K562 (cell line): ENCODE data around the gene SC5D. TPM values are rescaled to one million over a fixed set of nuclear protein-coding genes. Genes with fewer than 3 reads are reported as not detected.
A peak's percentile ranks its signal among the peaks of the same experiment; 100 is the strongest.

Experiments used
- ATAC-seq: fragments of 200-7000 bp; cut with Tn5 transposase; 3 replicates; pipeline ENCODE4 v1.9.1; 2020; ENCODE audit warnings: moderate library complexity
- BruUV-seq: library from RNA; stranded (reverse); fragments of 400-500 nt; replicated peaks from 2 replicates; lab custom pipeline; 2021; lab: Mats Ljungman, UMichigan
- CTCF ChIA-PET: fragments of 300-600 bp; formaldehyde crosslinking; extraction: SDS; loops from one replicate; lab custom pipeline; 2021; ENCODE audit warnings: low intra/inter-chr PET ratio; lab: Yijun Ruan, JAX
- POLR2A ChIA-PET: fragments of 300-600, 350-650 bp; sonication (Branson Sonifier 250); formaldehyde crosslinking; extraction: SDS; loops from one replicate; lab custom pipeline; 2021; ENCODE audit warnings: antibody characterized with exemption, inconsistent platforms; lab: Yijun Ruan, JAX
- DNase-seq, 4 experiments: peaks; one replicate each; pipeline versions ENCODE4 v3.0.0 to v3.0.0-alpha.2; 2011 to 2018; ENCODE audit warnings: low spot score in 3 of 4, mixed read lengths in 3 of 4; ENCODE audit errors: extremely low read depth in 1 of 4
- FAIRE-seq: peaks from 2 replicates; lab custom pipeline; 2011; peaks lifted over from hg19 to GRCh38; lab: Jason Lieb, UNC
- H2AFZ ChIP-seq: 2 replicates; pipeline ENCODE4 v1.6.0; 2011; ENCODE audit warnings: low read depth, low read length, control low read depth, inconsistent platforms
- H3K27ac ChIP-seq: fragments of 200-600 bp; 3 replicates; pipeline ENCODE4 v1.8.0; 2011; ENCODE audit warnings: low read depth, mild to moderate bottlenecking, control low read depth, inconsistent platforms, low read length, moderate library complexity, mixed read lengths; ENCODE audit errors: extremely low read depth
- H3K27me3 ChIP-seq, 2 experiments: fragments of 300-600 bp in 1 of 2; 2 replicates in 1 of 2; 3 replicates in 1 of 2; pipeline versions ENCODE4 v1.6.0 to v1.8.0; 2011; ENCODE audit warnings: inconsistent platforms in 2 of 2, low read length in 2 of 2, mild to moderate bottlenecking in 1 of 2, mixed read lengths in 1 of 2, moderate library complexity in 1 of 2; ENCODE audit not compliant: control insufficient read depth in 2 of 2, insufficient read depth in 2 of 2
- H3K36me3 ChIP-seq: fragments of 300-600 bp; 3 replicates; pipeline ENCODE4 v1.8.0; 2011; ENCODE audit warnings: mild to moderate bottlenecking, low read length, inconsistent platforms; ENCODE audit not compliant: control insufficient read depth, insufficient read depth
- H3K4me1 ChIP-seq, 2 experiments: fragments of 200-600 bp in 1 of 2; replicated peaks in 1 of 2; 2 replicates in 1 of 2; 3 replicates in 1 of 2; pipeline versions ENCODE4 v1.5.1 to v1.8.0; 2011; ENCODE audit warnings: inconsistent platforms in 2 of 2, low read length in 2 of 2, mild to moderate bottlenecking in 1 of 2, mixed read lengths in 1 of 2, moderate library complexity in 1 of 2; ENCODE audit not compliant: control insufficient read depth in 2 of 2, insufficient read depth in 2 of 2
- H3K4me2 ChIP-seq: 2 replicates; pipeline ENCODE4 v1.6.1; 2011; ENCODE audit warnings: low read length, control low read depth, inconsistent platforms, mixed read lengths; ENCODE audit not compliant: insufficient read depth
- H3K4me3 ChIP-seq: fragments of 200-600 bp; sonication (generic), shearing (Covaris generic); 2 replicates; pipeline ENCODE4 v1.5.1; 2016; ENCODE audit warnings: control low read depth, inconsistent platforms
- H3K79me2 ChIP-seq: fragments of 200-600 bp; 3 replicates; pipeline ENCODE4 v1.8.0; 2011; ENCODE audit warnings: low read length, inconsistent platforms; ENCODE audit not compliant: control insufficient read depth, insufficient read depth
- H3K9ac ChIP-seq, 2 experiments: 2 replicates each; pipeline versions ENCODE4 v1.6.0 to v1.6.1; 2011; ENCODE audit warnings: low read depth in 2 of 2, low read length in 2 of 2, control low read depth in 1 of 2, inconsistent platforms in 1 of 2, mild to moderate bottlenecking in 1 of 2, mixed read lengths in 1 of 2; ENCODE audit not compliant: insufficient read depth in 1 of 2
- H3K9me1 ChIP-seq: one replicate; pipeline ENCODE4 v1.6.0; 2011; ENCODE audit warnings: inconsistent platforms, mild to moderate bottlenecking, low read length, moderate library complexity; ENCODE audit not compliant: control insufficient read depth, insufficient read depth
- H3K9me3 ChIP-seq: replicated peaks from 2 replicates; pipeline ENCODE4 v1.5.1; 2011; ENCODE audit warnings: low read depth, low read length, inconsistent platforms; ENCODE audit not compliant: control insufficient read depth, insufficient read depth
- H4K20me1 ChIP-seq: replicated peaks from 2 replicates; pipeline ENCODE4 v1.6.1; 2011; ENCODE audit warnings: low read length, inconsistent platforms, mixed read lengths; ENCODE audit not compliant: control insufficient read depth, insufficient read depth
- BHLHE40 ChIP-seq: IDR thresholded peaks from 2 replicates; pipeline ENCODE4 v1.6.1; 2011; ENCODE audit warnings: low read length, improper control_type of control experiment
- DIDO1 ChIP-seq: fragments of 450-650 bp; IDR thresholded peaks from 2 replicates; pipeline ENCODE4 v1.6.1; 2016; ENCODE audit warnings: low read depth, missing biosample characterization, missing genetic modification characterization
- KDM5B ChIP-seq: fragments of 200-600 bp; sonication (generic); IDR thresholded peaks from 2 replicates; pipeline ENCODE4 v1.6.1; 2012; ENCODE audit warnings: low read depth, mild to moderate bottlenecking, moderate library complexity, low read length, control low read depth, inconsistent platforms; ENCODE audit not compliant: insufficient replicate concordance
- NR2C2 ChIP-seq, 2 experiments: fragments of 200-800 bp in 1 of 2; sonication (Bioruptor generic) in 1 of 2; sonication (generic) in 1 of 2; formaldehyde crosslinking in 1 of 2; IDR thresholded peaks; 2 replicates each; pipeline versions ENCODE4 v1.6.1 to v1.8.0; 2016 to 2022; ENCODE audit warnings: mild to moderate bottlenecking in 1 of 2, missing compliant biosample characterization in 1 of 2, missing genetic modification characterization in 1 of 2, missing genetic modification reagents in 1 of 2
- POLR2B ChIP-seq: fragments of 450-650 bp; IDR thresholded peaks from 2 replicates; pipeline ENCODE4 v1.6.1; 2018; ENCODE audit warnings: low read depth; ENCODE audit not compliant: partially characterized antibody
- SIN3B ChIP-seq: fragments of 450-650 bp; IDR thresholded peaks from 2 replicates; pipeline ENCODE4 v1.6.1; 2017; ENCODE audit warnings: low read depth, mild to moderate bottlenecking, moderate library complexity
- TAF15 ChIP-seq: fragments of 200-400 bp; formaldehyde crosslinking; IDR thresholded peaks from 2 replicates; pipeline ENCODE4 v1.6.1; 2017; ENCODE audit warnings: mild to moderate bottlenecking, low read depth, low read length, moderate library complexity
- TAL1 ChIP-seq: fragments of 450-650 bp; IDR thresholded peaks from 2 replicates; pipeline ENCODE4 v1.6.1; 2016; ENCODE audit warnings: mild to moderate bottlenecking
- ZC3H11A ChIP-seq: IDR thresholded peaks from 2 replicates; pipeline ENCODE4 v1.6.1; 2012; ENCODE audit warnings: low read depth, low read length, improper control_type of control experiment
- ZNF583 ChIP-seq: fragments of 250-450 bp; sonication (Bioruptor Pico); IDR thresholded peaks from 2 replicates; pipeline ENCODE4 v1.4.0; 2020
- in situ Hi-C: fragments of 300-500 bp; cut with MboI; formaldehyde crosslinking; loops from 4 replicates; pipeline ENCODE4 v1.15.0; 2018; ENCODE audit warnings: inconsistent platforms, mixed read lengths
- intact Hi-C: fragments of 100-400 bp; cut with micrococcal nuclease; formaldehyde crosslinking; loops from 2 replicates; pipeline ENCODE4 v1.14.2; 2022
- polyA plus RNA-seq, 8 experiments: library from polyadenylated mRNA; depleted of rRNA in 4 of 8; stranded (reverse) in 5 of 8; unstranded in 3 of 8; fragments of >200 nt; fragmentation: Nextera tagmentation in 2 of 8; fragmentation: Illumina TruSeq in 1 of 8; extraction: Ambion mirVana in 2 of 8; extraction: Trizol in 1 of 8; gene quantifications; 2 replicates each; pipeline versions ENCODE4 v1.2.1 to v1.2.3, GENCODE V29; 2011 to 2014; ENCODE audit warnings: inconsistent platforms in 1 of 8, missing spikeins in 1 of 8
- total RNA-seq, 7 experiments: library from RNA; depleted of rRNA in 6 of 7; stranded (reverse); fragments of >200 nt in 6 of 7; fragmentation: Illumina TruSeq in 2 of 7; extraction: Trizol in 2 of 7; gene quantifications; 2 replicates each; pipeline versions ENCODE4 v1.2.1 to v1.2.3, GENCODE V29; 2011 to 2021; ENCODE audit warnings: low replicate concordance in 1 of 7
- TF ChIP-seq, protein P1 (sequence below): sonication (generic); formaldehyde crosslinking; IDR thresholded peaks from 2 replicates; pipeline ENCODE4 v1.8.0; 2022; ENCODE audit warnings: mild to moderate bottlenecking, missing genetic modification reagents, borderline replicate concordance
- TF ChIP-seq, protein P2 (sequence below): fragments of 450-650 bp; IDR thresholded peaks from 2 replicates; pipeline ENCODE4 v1.6.1; 2016
- TF ChIP-seq, protein P3 (sequence below): fragments of 250-450 bp; sonication (Bioruptor Pico); IDR thresholded peaks from 2 replicates; pipeline ENCODE4 v1.8.0; 2021; ENCODE audit warnings: moderate library complexity, mild to moderate bottlenecking, inconsistent platforms
- TF ChIP-seq, protein P4 (sequence below): fragments of 450-650 bp; IDR thresholded peaks from 2 replicates; pipeline ENCODE4 v1.6.1; 2018; ENCODE audit not compliant: partially characterized antibody

Gene SC5D
- total and polyA plus RNA-seq, 9 of the 15 experiments (the other 6 are each of a cell fraction or from before 2014, with no cell fraction given) = 7.6 to 84.0 (median 17.4) TPM

DNA sequence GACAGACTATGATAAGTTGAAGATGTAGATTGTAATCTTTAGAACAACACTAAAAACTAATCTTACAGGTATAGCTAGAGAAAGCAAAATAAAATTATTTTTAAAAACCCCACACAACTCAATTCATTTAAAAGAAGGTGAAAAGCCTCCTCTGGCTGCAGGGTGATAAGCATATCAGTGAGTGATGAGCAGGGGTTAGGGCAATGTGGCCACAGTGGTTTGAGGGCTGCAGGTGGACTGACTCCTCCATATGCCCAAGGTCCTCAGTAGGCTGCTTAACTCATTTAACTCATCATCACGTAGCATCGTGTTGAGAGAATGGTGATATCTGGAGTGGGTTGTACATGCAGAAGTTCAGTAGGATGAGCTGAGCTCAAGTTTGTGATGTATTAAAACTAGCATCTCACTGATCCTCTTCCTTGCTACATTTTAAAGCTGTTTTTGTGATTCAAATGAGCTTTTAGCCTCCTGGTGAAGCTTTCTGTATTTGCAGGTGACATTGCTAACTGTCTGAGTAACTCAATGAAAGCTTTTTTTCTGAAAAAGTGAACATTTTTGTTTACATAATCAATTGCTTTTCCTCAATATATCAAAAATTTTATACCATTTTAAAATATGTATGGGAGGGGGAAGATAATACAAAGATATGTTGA lies 37.0 kb upstream of the SC5D start (continued):
- TF ChIP-seq NR2C2 (CRISPR knock-in tag; IDR thresholded peaks at IDR 0.05) = no peak
- no peak for TF ChIP-seq NR2C2 (tag; IDR thresholded peaks at IDR 0.05)
- TF ChIP-seq, protein P1, sequence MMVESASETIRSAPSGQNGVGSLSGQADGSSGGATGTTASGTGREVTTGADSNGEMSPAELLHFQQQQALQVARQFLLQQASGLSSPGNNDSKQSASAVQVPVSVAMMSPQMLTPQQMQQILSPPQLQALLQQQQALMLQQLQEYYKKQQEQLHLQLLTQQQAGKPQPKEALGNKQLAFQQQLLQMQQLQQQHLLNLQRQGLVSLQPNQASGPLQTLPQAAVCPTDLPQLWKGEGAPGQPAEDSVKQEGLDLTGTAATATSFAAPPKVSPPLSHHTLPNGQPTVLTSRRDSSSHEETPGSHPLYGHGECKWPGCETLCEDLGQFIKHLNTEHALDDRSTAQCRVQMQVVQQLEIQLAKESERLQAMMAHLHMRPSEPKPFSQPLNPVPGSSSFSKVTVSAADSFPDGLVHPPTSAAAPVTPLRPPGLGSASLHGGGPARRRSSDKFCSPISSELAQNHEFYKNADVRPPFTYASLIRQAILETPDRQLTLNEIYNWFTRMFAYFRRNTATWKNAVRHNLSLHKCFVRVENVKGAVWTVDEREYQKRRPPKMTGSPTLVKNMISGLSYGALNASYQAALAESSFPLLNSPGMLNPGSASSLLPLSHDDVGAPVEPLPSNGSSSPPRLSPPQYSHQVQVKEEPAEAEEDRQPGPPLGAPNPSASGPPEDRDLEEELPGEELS = no peak
- TF ChIP-seq, protein P2, sequence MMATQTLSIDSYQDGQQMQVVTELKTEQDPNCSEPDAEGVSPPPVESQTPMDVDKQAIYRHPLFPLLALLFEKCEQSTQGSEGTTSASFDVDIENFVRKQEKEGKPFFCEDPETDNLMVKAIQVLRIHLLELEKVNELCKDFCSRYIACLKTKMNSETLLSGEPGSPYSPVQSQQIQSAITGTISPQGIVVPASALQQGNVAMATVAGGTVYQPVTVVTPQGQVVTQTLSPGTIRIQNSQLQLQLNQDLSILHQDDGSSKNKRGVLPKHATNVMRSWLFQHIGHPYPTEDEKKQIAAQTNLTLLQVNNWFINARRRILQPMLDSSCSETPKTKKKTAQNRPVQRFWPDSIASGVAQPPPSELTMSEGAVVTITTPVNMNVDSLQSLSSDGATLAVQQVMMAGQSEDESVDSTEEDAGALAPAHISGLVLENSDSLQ = no peak
- no peak for TF ChIP-seq SIN3B
- TF ChIP-seq, all 486 proteins: peak for 0

DNA sequence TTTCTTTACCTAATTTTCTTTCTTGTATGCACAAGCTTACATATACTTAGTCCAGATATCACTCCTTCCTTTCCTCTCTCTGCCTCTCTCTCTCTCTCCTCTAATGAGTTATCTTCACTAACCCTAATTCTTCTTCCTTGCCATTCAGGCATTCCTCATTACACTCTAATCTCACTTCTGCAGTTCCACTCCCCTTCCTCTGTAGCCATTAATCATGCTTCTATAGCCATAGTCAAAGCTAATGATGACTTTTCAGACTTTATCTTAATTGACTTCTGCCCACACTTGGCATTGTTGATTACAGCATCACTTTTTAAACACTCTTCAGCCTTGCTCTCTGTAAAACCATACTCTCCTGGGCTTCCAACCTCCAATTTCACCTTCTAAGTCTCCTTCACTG lies 35.3 kb upstream of the SC5D start:
- Histone ChIP-seq H4K20me1 (no peaks in the 10 kb centered on the region), H3K27me3 (no peaks in the 10 kb centered on the region), H3K27ac (no peak overlapping the region), H3K4me2 (no peak overlapping the region), H3K9me1 (no peaks in the 10 kb centered on the region), H3K4me1 (no peaks in the 10 kb centered on the region), H3K79me2 (no peaks in the 10 kb centered on the region), H3K4me3 (no peak overlapping the region), H2AFZ (no peak overlapping the region), H3K9ac (no peak overlapping the region), H3K9me3 (no peaks in the 10 kb centered on the region), H3K36me3 (no peaks in the 10 kb centered on the region)
- FAIRE-seq = peak; percentile 49
- DNase-seq = peak in 2 of 4 experiments; percentile 33 to 38
- ChIA-PET CTCF (no interaction called here), POLR2A (interaction anchor here (0.7 kb wide), 1 partner anchor 240 kb away, joined by 3 read pairs; no protein-coding TSS in a partner anchor)
- in situ Hi-C loops = no loop called here
- intact Hi-C loops = no loop called here
- ATAC-seq = peak; percentile 83
- no TSS peak for BruUV-seq
- TF ChIP-seq TAF15 = no peak
- no peak for TF ChIP-seq ZNF583 (CRISPR knock-in tag)
- no peak for TF ChIP-seq POLR2B
- TF ChIP-seq, protein P3, sequence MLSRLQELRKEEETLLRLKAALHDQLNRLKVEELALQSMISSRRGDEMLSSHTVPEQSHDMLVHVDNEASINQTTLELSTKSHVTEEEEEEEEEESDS = no peak
- TF ChIP-seq, protein P4, sequence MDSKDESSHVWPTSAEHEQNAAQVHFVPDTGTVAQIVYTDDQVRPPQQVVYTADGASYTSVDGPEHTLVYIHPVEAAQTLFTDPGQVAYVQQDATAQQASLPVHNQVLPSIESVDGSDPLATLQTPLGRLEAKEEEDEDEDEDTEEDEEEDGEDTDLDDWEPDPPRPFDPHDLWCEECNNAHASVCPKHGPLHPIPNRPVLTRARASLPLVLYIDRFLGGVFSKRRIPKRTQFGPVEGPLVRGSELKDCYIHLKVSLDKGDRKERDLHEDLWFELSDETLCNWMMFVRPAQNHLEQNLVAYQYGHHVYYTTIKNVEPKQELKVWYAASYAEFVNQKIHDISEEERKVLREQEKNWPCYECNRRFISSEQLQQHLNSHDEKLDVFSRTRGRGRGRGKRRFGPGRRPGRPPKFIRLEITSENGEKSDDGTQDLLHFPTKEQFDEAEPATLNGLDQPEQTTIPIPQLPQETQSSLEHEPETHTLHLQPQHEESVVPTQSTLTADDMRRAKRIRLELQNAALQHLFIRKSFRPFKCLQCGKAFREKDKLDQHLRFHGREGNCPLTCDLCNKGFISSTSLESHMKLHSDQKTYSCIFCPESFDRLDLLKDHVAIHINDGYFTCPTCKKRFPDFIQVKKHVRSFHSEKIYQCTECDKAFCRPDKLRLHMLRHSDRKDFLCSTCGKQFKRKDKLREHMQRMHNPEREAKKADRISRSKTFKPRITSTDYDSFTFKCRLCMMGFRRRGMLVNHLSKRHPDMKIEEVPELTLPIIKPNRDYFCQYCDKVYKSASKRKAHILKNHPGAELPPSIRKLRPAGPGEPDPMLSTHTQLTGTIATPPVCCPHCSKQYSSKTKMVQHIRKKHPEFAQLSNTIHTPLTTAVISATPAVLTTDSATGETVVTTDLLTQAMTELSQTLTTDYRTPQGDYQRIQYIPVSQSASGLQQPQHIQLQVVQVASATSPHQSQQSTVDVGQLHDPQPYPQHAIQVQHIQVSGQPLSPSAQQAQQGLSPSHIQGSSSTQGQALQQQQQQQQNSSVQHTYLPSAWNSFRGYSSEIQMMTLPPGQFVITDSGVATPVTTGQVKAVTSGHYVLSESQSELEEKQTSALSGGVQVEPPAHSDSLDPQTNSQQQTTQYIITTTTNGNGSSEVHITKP = no peak
- TF ChIP-seq BHLHE40 = peak; percentile 25; the same call in 1 of the 2 replicates
- TF ChIP-seq TAL1 = peak; percentile 94
- TF ChIP-seq KDM5B = no peak
- TF ChIP-seq ZC3H11A = no peak
- peak; percentile 61; the same call in 1 of the 2 replicates for TF ChIP-seq DIDO1 (tag)
